ENCODE data around the gene EPB42. TPM values are rescaled to one million over a fixed set of nuclear protein-coding genes. Genes with fewer than 3 reads are reported as not detected.
"Not testable (repeated sequence)": the region's sequence is repeated elsewhere in the genome, so short reads cannot be mapped to it uniquely, and the experiment has no call there.

Gene EPB42
- polyA plus RNA-seq, 3 donors: 0.08 to 0.13 TPM; not detected in 1

GRCh38 chr15:43183270-43183669 is 37.5 kb downstream of the EPB42 start:
- H3K4me3 Mint-ChIP-seq: no peak overlapping the region
- peaks cover 20% of the 10 kb centered on the region for H3K4me1 Mint-ChIP-seq
- Histone ChIP-seq H4K20me1 (ENCODE audit: insufficient read depth, low read length) (peaks cover 11% of the 10 kb centered on the region), H3K9me3 (replicated peaks in 1 of 2; ENCODE audit: control insufficient read depth in 1 of 2, insufficient read depth in 1 of 2, low read length in 2 of 2) (no peaks in the 10 kb centered on the region), H3K79me2 (ENCODE audit: insufficient read depth, low read length) (peaks cover 30% of the 10 kb centered on the region), H3K27ac (ENCODE audit: low read depth in 1 of 2, low read length in 2 of 2) (peak overlapping the region in 1 of 2 donors; percentile 2), H3K4me2 (replicated peaks; ENCODE audit: extremely low read depth, low read length, poor library complexity, severe bottlenecking) (no peak overlapping the region), H3K4me3 (replicated peaks in 1 of 3; ENCODE audit: low read depth in 2 of 3, low read length in 3 of 3) (no peak overlapping the region), H3K9ac (ENCODE audit: insufficient read depth, low read length, poor library complexity, severe bottlenecking) (no peak overlapping the region), H3K27me3 (ENCODE audit: control insufficient read depth in 2 of 2, insufficient read depth in 2 of 2, low read length in 2 of 2) (no peaks in the 10 kb centered on the region), H3K4me1 (ENCODE audit: control insufficient read depth in 1 of 2, insufficient read depth in 2 of 2, low read length in 2 of 2) (peaks cover 8 to 19% of the 10 kb centered on the region in 2 donors), H3K36me3 (replicated peaks in 1 of 2; ENCODE audit: control insufficient read depth in 1 of 2, insufficient read depth in 2 of 2, low read length in 2 of 2) (peaks cover 31 to 68% of the 10 kb centered on the region in 2 donors), H2AFZ (ENCODE audit: insufficient read depth, low read depth, low read length, poor library complexity, severe bottlenecking) (no peak overlapping the region)
- H3K27ac Mint-ChIP-seq: peak overlapping the region in 2 of 7 donors; percentile 4 to 47
- H3K9me3 Mint-ChIP-seq: no peaks in the 10 kb centered on the region
- WGBS (ENCODE audit: insufficient coverage): 70% methylated on average over 2 of the region's 3 CpGs
- H3K27me3 Mint-ChIP-seq (ENCODE audit: low read depth in 3 of 3): no peaks in the 10 kb centered on the region
- no peak for TF ChIP-seq CTCF (IDR thresholded peaks at IDR 0.05)
- intact Hi-C loops (cut with micrococcal nuclease): no loop called here
- DNase-seq: no peak
- H3K36me3 Mint-ChIP-seq: peaks cover 35 to 57% of the 10 kb centered on the region in 2 donors

GRCh38 chr15:43177147-43177546 is 43.7 kb downstream of the EPB42 start:
- H3K4me1 ChIP-seq (ENCODE audit: control insufficient read depth in 1 of 2, insufficient read depth in 2 of 2, low read length in 2 of 2); H3K9ac ChIP-seq (ENCODE audit: insufficient read depth, low read length, poor library complexity, severe bottlenecking); H4K20me1 ChIP-seq (ENCODE audit: insufficient read depth, low read length); H3K4me2 ChIP-seq (replicated peaks; ENCODE audit: extremely low read depth, low read length, poor library complexity, severe bottlenecking); H3K4me1 Mint-ChIP-seq; DNase-seq; H3K27me3 Mint-ChIP-seq (ENCODE audit: low read depth in 3 of 3); H3K27ac Mint-ChIP-seq; H3K27me3 ChIP-seq (ENCODE audit: control insufficient read depth in 2 of 2, insufficient read depth in 2 of 2, low read length in 2 of 2); H3K4me3 ChIP-seq (replicated peaks in 1 of 3; ENCODE audit: low read depth in 2 of 3, low read length in 3 of 3); H3K79me2 ChIP-seq (ENCODE audit: insufficient read depth, low read length); H3K4me3 Mint-ChIP-seq; H3K27ac ChIP-seq (ENCODE audit: low read depth in 1 of 2, low read length in 2 of 2); intact Hi-C loops (cut with micrococcal nuclease); H3K9me3 ChIP-seq (replicated peaks in 1 of 2; ENCODE audit: control insufficient read depth in 1 of 2, insufficient read depth in 1 of 2, low read length in 2 of 2); H2AFZ ChIP-seq (ENCODE audit: insufficient read depth, low read depth, low read length, poor library complexity, severe bottlenecking): not testable (repeated sequence)
- no CpG with 5 or more reads among the region's 2 CpGs for WGBS (ENCODE audit: insufficient coverage)
- peaks cover 0 to 12% (median 5%) of the 10 kb centered on the region in 7 donors for H3K9me3 Mint-ChIP-seq
- peaks cover 63 to 81% of the 10 kb centered on the region in 2 donors for H3K36me3 Mint-ChIP-seq
- peaks cover 60 to 78% of the 10 kb centered on the region in 2 donors for H3K36me3 ChIP-seq (replicated peaks in 1 of 2; ENCODE audit: control insufficient read depth in 1 of 2, insufficient read depth in 2 of 2, low read length in 2 of 2)

- H3K9me3 ChIP-seq (replicated peaks in 1 of 2; ENCODE audit: control insufficient read depth in 1 of 2, insufficient read depth in 1 of 2, low read length in 2 of 2); H3K4me1 ChIP-seq (ENCODE audit: control insufficient read depth in 1 of 2, insufficient read depth in 2 of 2, low read length in 2 of 2); H3K27ac ChIP-seq (ENCODE audit: low read depth in 1 of 2, low read length in 2 of 2); H3K27me3 Mint-ChIP-seq (ENCODE audit: low read depth in 3 of 3); H3K4me3 ChIP-seq (replicated peaks in 1 of 3; ENCODE audit: low read depth in 2 of 3, low read length in 3 of 3); H4K20me1 ChIP-seq (ENCODE audit: insufficient read depth, low read length); H2AFZ ChIP-seq (ENCODE audit: insufficient read depth, low read depth, low read length, poor library complexity, severe bottlenecking); H3K4me1 Mint-ChIP-seq; H3K27me3 ChIP-seq (ENCODE audit: control insufficient read depth in 2 of 2, insufficient read depth in 2 of 2, low read length in 2 of 2); H3K4me2 ChIP-seq (replicated peaks; ENCODE audit: extremely low read depth, low read length, poor library complexity, severe bottlenecking); H3K4me3 Mint-ChIP-seq; H3K79me2 ChIP-seq (ENCODE audit: insufficient read depth, low read length); DNase-seq; H3K9ac ChIP-seq (ENCODE audit: insufficient read depth, low read length, poor library complexity, severe bottlenecking); intact Hi-C loops (cut with micrococcal nuclease): not testable (repeated sequence)
- Mint-ChIP-seq H3K27ac (peak overlapping the region in 1 of 7 donors; percentile 43), H3K36me3 (peaks cover 55 to 79% of the 10 kb centered on the region in 2 donors), H3K9me3 (peaks cover 4 to 14% (median 9%) of the 10 kb centered on the region in 7 donors)
- WGBS (ENCODE audit: insufficient coverage): 100% methylated on average over 17 of the region's 25 CpGs
- H3K36me3 ChIP-seq (replicated peaks in 1 of 2; ENCODE audit: control insufficient read depth in 1 of 2, insufficient read depth in 2 of 2, low read length in 2 of 2): peaks cover 49 to 75% of the 10 kb centered on the region in 2 donors
Observed at GRCh38 chr15:43175656-43176309, 45.0 kb downstream of the EPB42 start.
